ENCODE data around the gene RAB11FIP4. TPM values are rescaled to one million over a fixed set of nuclear protein-coding genes. Genes with fewer than 3 reads are reported as not detected.
A peak's percentile ranks its signal among the peaks of the same experiment; 100 is the strongest.

Gene RAB11FIP4
- total RNA-seq: not detected in 2 replicates

GRCh38 chr17:31391496-31391949 lies at the start of gene RAB11FIP4:
TSS of gene RAB11FIP4 (plus strand) at chr17:31391675. CDS start at chr17:31391853, 178 bp downstream.

Small RNAs within 50 kb of the gene (small RNA-seq; reads per million reads assigned to genes)
- gene MIR193A: 9.0 reads per million, percentile 95 among the genes with 10 or more reads in this experiment
- gene MIR4725: not detected
- not detected for gene RN7SL45P
- not detected for gene RN7SL79P
- not detected for gene RNU6ATAC7P

Other genes starting within 250 kb of the RAB11FIP4 start
- gene OMG, start 94.4 kb upstream of the RAB11FIP4 start, total RNA-seq: not detected in 2 replicates
- 0.98 and 1.2 TPM in 2 replicates for gene EVI2B, start 77.6 kb upstream of the RAB11FIP4 start, total RNA-seq
- gene EVI2A, start 70.1 kb upstream of the RAB11FIP4 start, total RNA-seq: 0.19 and 0.33 TPM in 2 replicates